B cell (primary cell): Measurements from ENCODE around the gene PTPRE.

Experiments
- EZH2 ChIP-seq: IDR thresholded peaks from 2 replicates; pipeline ENCODE4 v1.6.1; 2012; ENCODE audit warnings: borderline replicate concordance, low read depth, mild to moderate bottlenecking, moderate library complexity, low read length; ENCODE audit not compliant: insufficient read depth, poor library complexity, severe bottlenecking
- TF ChIP-seq, protein P1 (sequence below): fragments of 200-600 bp; IDR thresholded peaks from one replicate; pipeline ENCODE4 v1.8.0; 2022; ENCODE audit warnings: antibody characterized with exemption, mild to moderate bottlenecking

DNA sequence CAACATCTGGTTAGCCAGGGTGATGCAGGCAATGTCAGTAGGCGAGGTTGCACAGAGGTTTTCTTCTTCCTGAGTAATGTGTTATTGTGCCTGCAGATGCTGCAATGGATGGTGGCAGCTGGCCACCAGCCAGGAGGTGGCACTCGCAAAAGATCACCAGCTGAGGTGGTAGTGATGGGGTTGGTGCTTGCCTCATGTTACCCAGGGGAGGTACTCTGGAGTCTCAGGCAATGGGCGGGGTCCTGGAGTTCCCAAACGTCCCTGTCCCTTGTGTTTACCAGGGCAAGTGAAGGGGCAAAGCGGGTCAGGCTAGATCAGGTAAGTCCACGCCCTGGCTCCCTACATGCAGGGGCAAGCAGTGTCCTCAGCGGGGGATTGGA is 35.3 kb upstream of the PTPRE start:
- TF ChIP-seq, protein P1, sequence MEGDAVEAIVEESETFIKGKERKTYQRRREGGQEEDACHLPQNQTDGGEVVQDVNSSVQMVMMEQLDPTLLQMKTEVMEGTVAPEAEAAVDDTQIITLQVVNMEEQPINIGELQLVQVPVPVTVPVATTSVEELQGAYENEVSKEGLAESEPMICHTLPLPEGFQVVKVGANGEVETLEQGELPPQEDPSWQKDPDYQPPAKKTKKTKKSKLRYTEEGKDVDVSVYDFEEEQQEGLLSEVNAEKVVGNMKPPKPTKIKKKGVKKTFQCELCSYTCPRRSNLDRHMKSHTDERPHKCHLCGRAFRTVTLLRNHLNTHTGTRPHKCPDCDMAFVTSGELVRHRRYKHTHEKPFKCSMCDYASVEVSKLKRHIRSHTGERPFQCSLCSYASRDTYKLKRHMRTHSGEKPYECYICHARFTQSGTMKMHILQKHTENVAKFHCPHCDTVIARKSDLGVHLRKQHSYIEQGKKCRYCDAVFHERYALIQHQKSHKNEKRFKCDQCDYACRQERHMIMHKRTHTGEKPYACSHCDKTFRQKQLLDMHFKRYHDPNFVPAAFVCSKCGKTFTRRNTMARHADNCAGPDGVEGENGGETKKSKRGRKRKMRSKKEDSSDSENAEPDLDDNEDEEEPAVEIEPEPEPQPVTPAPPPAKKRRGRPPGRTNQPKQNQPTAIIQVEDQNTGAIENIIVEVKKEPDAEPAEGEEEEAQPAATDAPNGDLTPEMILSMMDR, result no peak
- TF ChIP-seq EZH2, result no peak
